ENCODE results near the gene PLEKHO2. TPM values are rescaled to one million over a fixed set of nuclear protein-coding genes. Genes with fewer than 3 reads are reported as not detected.

Gene PLEKHO2
- polyA plus RNA-seq, 1 of the 3 experiments (the other 2 are of a cell fraction): 7.8 TPM

DNA sequence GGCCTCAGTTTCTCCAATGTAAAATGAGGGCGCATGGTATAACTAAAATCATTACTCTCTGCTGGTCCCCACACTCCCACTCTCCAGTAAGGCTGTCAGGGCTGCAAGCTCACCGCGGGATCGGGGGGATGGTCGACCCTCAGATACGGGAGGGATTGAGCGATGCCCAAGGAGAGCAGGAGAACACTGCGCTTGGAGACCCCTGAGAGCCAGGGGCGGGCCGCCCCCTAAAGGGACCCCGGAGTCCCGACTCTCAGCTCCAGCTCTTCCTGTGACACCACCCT, 713 bp upstream of the PLEKHO2 start:
- no peak for DNase-seq
- Histone ChIP-seq H3K27me3 (ENCODE audit: insufficient read depth) (no peaks in the 10 kb centered on the region), H3K27ac (ENCODE audit: low read depth in 2 of 2, low read length in 1 of 2) (peak overlapping the region; percentile 86 to 88), H3K4me3 (ENCODE audit: low read depth in 2 of 2, low read length in 1 of 2) (peak overlapping the region; percentile 65 to 87), H3K4me1 (ENCODE audit: control insufficient read depth in 1 of 2, insufficient read depth in 2 of 2, low read depth in 1 of 2, low read length in 1 of 2) (peaks cover 29 to 43% of the 10 kb centered on the region in 2 experiments), H3K4me2 (peak overlapping the region; percentile 99), H3K9ac (peak overlapping the region; percentile 83), H3K36me3 (replicated peaks in 1 of 2; ENCODE audit: control insufficient read depth in 1 of 2, insufficient read depth in 2 of 2, low read length in 1 of 2) (no peaks in the 10 kb centered on the region), H3K9me3 (no peaks in the 10 kb centered on the region), H3K9me2 (no peaks in the 10 kb centered on the region), H2AFZ (ENCODE audit: low read depth) (peak overlapping the region; percentile 94), H3F3A (replicated peaks; ENCODE audit: insufficient read depth) (peaks cover 3% of the 10 kb centered on the region), H3K79me2 (ENCODE audit: insufficient read depth) (peaks cover 42% of the 10 kb centered on the region), H4K20me1 (ENCODE audit: insufficient read depth) (peaks cover 12% of the 10 kb centered on the region; the same call in 1 of the 2 replicates)
- TF ChIP-seq EZH2phosphoT487 (IDR thresholded peaks at IDR 0.05; ENCODE audit: borderline replicate concordance, low read depth): no peak
- TF ChIP-seq ZBTB33 (IDR thresholded peaks at IDR 0.05; ENCODE audit: borderline replicate concordance, low read depth): 0 out of 2 replicates have a peak, but pooled peaks have one; percentile 41
- peak; percentile 36 for TF ChIP-seq MXI1 (IDR thresholded peaks at IDR 0.05; ENCODE audit: low read depth, low read length)
- ChIA-PET POLR2A (interaction anchor here (0.8 to 1.6 kb wide), 8 partner anchors 15 to 149 kb away, joined by 3 to 20 read pairs (median 4); partner anchors contain the start of genes ANKDD1A, PIF1 and SPG21), CTCF (interaction anchor here (0.6 to 1.8 kb wide), 8 partner anchors 9 to 113 kb away, joined by 3 to 8 read pairs (median 4); no protein-coding TSS in a partner anchor)
- 4% methylated on average over 7 of the region's 12 CpGs for whole genome bisulfite sequencing (ENCODE audit: low lambda C conversion rate)

GRCh38 chr15:64842096-64842939, 603 bp downstream of the PLEKHO2 start:
- CTCF ChIA-PET: interaction anchor here (1.2 kb wide), 1 partner anchor 14 kb away, joined by 3 read pairs; no protein-coding TSS in a partner anchor
- peak overlapping the region; percentile 98 for H3K4me2 ChIP-seq
- peak overlapping the region; percentile 85 for H3K9ac ChIP-seq
- peaks cover 3% of the 10 kb centered on the region for H3F3A ChIP-seq (replicated peaks; ENCODE audit: insufficient read depth)
- H3K4me3 ChIP-seq (ENCODE audit: low read depth in 2 of 2, low read length in 1 of 2): peak overlapping the region; percentile 72 to 78
- H3K27ac ChIP-seq (ENCODE audit: low read depth in 2 of 2, low read length in 1 of 2): peak overlapping the region; percentile 52 to 64; a peak in 3 of 4 replicates
- no peaks in the 10 kb centered on the region for H3K9me3 ChIP-seq
- DNase-seq: no peak
- no peaks in the 10 kb centered on the region for H3K9me2 ChIP-seq
- TF ChIP-seq RAD21 (IDR thresholded peaks at IDR 0.05; ENCODE audit: low read length): no peak
- no peak for TF ChIP-seq GATA2 (CRISPR knock-in tag; IDR thresholded peaks at IDR 0.05)
- TF ChIP-seq, protein P1, sequence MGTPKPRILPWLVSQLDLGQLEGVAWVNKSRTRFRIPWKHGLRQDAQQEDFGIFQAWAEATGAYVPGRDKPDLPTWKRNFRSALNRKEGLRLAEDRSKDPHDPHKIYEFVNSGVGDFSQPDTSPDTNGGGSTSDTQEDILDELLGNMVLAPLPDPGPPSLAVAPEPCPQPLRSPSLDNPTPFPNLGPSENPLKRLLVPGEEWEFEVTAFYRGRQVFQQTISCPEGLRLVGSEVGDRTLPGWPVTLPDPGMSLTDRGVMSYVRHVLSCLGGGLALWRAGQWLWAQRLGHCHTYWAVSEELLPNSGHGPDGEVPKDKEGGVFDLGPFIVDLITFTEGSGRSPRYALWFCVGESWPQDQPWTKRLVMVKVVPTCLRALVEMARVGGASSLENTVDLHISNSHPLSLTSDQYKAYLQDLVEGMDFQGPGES (IDR thresholded peaks at IDR 0.05; ENCODE audit: low read depth, low read length): no peak
- no peak for TF ChIP-seq POLR2AphosphoS5 (IDR thresholded peaks at IDR 0.05; ENCODE audit: low read depth, low read length)
- TF ChIP-seq YY1 (IDR thresholded peaks at IDR 0.05; ENCODE audit: low read depth): no peak
- TF ChIP-seq MXI1 (IDR thresholded peaks at IDR 0.05; ENCODE audit: low read depth, low read length): 0 out of 2 replicates have a peak, but pooled peaks have one; percentile 5
- TF ChIP-seq, protein P2, sequence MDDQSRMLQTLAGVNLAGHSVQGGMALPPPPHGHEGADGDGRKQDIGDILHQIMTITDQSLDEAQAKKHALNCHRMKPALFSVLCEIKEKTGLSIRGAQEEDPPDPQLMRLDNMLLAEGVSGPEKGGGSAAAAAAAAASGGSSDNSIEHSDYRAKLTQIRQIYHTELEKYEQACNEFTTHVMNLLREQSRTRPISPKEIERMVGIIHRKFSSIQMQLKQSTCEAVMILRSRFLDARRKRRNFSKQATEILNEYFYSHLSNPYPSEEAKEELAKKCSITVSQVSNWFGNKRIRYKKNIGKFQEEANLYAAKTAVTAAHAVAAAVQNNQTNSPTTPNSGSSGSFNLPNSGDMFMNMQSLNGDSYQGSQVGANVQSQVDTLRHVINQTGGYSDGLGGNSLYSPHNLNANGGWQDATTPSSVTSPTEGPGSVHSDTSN (IDR thresholded peaks at IDR 0.05): no peak
- peaks cover 55% of the 10 kb centered on the region for H3K79me2 ChIP-seq (ENCODE audit: insufficient read depth)
- H3K4me1 ChIP-seq (ENCODE audit: control insufficient read depth in 1 of 2, insufficient read depth in 2 of 2, low read depth in 1 of 2, low read length in 1 of 2): peaks cover 29 to 43% of the 10 kb centered on the region in 2 experiments
- 17% methylated on average over 24 of the region's 26 CpGs for WGBS (ENCODE audit: low lambda C conversion rate)
- H2AFZ ChIP-seq (ENCODE audit: low read depth): peak overlapping the region; percentile 73
- H3K36me3 ChIP-seq (replicated peaks in 1 of 2; ENCODE audit: control insufficient read depth in 1 of 2, insufficient read depth in 2 of 2, low read length in 1 of 2): no peaks in the 10 kb centered on the region
- POLR2A ChIA-PET: interaction anchor here (1.0 to 1.6 kb wide), 2 partner anchors 13 to 83 kb away, joined by 3 to 7 read pairs; no protein-coding TSS in a partner anchor
- H4K20me1 ChIP-seq (ENCODE audit: insufficient read depth): peaks cover 12% of the 10 kb centered on the region; the same call in 1 of the 2 replicates
- H3K27me3 ChIP-seq (ENCODE audit: insufficient read depth): no peaks in the 10 kb centered on the region
